Central memory CD8-positive, alpha-beta T cell (primary cell): ENCODE data around the gene TM4SF5.
A peak's percentile ranks its signal among the peaks of the same experiment; 100 is the strongest.

Experiments used
- ATAC-seq: fragments of 150-1000 bp; cut with Tn5 transposase; replicated peaks from 2 replicates; pipeline ENCODE4 v1.10.0; 2022; ENCODE audit warnings: mild to moderate bottlenecking, moderate FRiP score, moderate number of reproducible peaks; ENCODE audit not compliant: poor library complexity, severe bottlenecking; ENCODE audit errors: extremely low read depth
- DNase-seq, 2 donors: peaks; one replicate each; pipeline ENCODE4 v3.0.0; 2021; ENCODE audit warnings: low spot score in 2 of 2
- H3K27ac Mint-ChIP-seq: one replicate; pipeline ENCODE4 v1.8.0; 2022; ENCODE audit warnings: low read depth, mild to moderate bottlenecking, moderate library complexity, mixed read lengths
- H3K27me3 Mint-ChIP-seq: one replicate; pipeline ENCODE4 v1.8.0; 2022; ENCODE audit warnings: mixed read lengths
- H3K36me3 Mint-ChIP-seq: one replicate; pipeline ENCODE4 v1.8.0; 2022; ENCODE audit warnings: mild to moderate bottlenecking, moderate library complexity, mixed read lengths; ENCODE audit not compliant: insufficient read depth
- H3K4me1 Mint-ChIP-seq: one replicate; pipeline ENCODE4 v1.8.0; 2022; ENCODE audit warnings: mixed read lengths
- H3K4me3 Mint-ChIP-seq: one replicate; pipeline ENCODE4 v1.8.0; 2022; ENCODE audit warnings: mild to moderate bottlenecking, moderate library complexity, mixed read lengths
- H3K9me3 Mint-ChIP-seq: one replicate; pipeline ENCODE4 v1.8.0; 2022; ENCODE audit warnings: mixed read lengths

TM4SF5 gene

DNA sequence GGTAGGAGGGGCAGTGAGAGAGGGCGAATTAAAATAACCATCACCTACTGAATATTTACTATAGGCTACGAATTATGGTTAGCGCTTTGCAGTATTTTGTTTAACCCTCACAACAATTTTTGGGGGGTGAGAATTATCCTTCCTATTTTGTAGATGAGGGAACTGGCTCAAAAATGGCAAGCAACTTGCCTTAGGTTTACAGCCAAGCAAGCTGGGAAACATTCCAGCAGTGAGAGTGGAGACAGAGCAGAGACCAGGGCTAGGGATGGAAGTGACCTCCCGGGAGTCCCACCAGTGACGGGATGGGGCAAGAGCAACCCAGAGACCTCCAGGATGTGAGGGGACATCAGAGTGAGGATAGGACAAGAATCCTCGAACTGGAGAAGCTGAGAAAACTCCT is 14.8 kb downstream of the TM4SF5 start:
- no peak overlapping the region for H3K4me3 Mint-ChIP-seq
- H3K9me3 Mint-ChIP-seq: no peaks in the 10 kb centered on the region
- ATAC-seq (no peak), DNase-seq (no peak)
- peaks cover 48% of the 10 kb centered on the region for H3K27me3 Mint-ChIP-seq
- peaks cover 6% of the 10 kb centered on the region for H3K36me3 Mint-ChIP-seq
- peaks cover 37% of the 10 kb centered on the region for H3K4me1 Mint-ChIP-seq
- no peak overlapping the region for H3K27ac Mint-ChIP-seq

DNA sequence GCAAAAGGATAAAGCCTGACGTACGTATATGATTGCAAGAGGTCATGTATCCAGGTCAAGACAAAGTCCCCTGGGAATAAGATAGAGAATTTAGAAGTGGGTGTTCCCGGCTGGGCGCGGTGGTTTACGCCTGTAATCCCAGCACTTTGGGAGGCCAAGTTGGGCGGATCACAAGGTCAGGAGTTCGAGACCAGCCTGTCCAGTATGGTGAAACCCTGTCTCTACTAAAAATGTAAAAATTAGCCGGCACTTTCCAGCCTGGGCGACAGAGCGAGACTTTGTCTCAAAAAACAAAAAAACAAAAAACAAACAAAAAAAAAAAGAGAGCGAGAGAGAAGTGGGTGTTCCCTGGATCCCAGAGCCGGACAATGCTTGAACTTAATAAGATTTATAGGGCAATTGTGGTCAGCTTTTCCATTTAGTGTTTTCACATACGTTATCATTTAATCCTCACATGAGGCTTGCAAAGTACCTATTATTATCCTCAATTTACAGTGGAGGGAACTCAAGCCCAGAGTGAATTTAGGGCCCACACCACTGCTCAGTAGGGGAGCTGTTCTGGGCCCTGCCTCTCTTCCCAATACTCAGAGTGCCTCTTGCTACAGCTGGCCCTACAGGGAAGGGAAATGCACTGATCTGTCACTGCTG is 16.6 kb downstream of the TM4SF5 start:
- Mint-ChIP-seq H3K4me3 (peak overlapping the region; percentile 59), H3K36me3 (peaks cover 6% of the 10 kb centered on the region), H3K9me3 (no peaks in the 10 kb centered on the region), H3K4me1 (peaks cover 30% of the 10 kb centered on the region), H3K27ac (peak overlapping the region; percentile 84), H3K27me3 (peaks cover 38% of the 10 kb centered on the region)
- no peak for ATAC-seq
- DNase-seq: no peak

GRCh38 chr17:4788807-4789700 is 17.4 kb downstream of the TM4SF5 start, which contains the start of gene GLTPD2:
Gene GLTPD2 (plus strand): TSS chr17:4788964. CDS start chr17:4789012, 48 bp downstream.
- ATAC-seq (no peak), DNase-seq (no peak)
- Mint-ChIP-seq H3K27me3 (peaks cover 30% of the 10 kb centered on the region), H3K9me3 (no peaks in the 10 kb centered on the region), H3K4me3 (peak within 1 kb of the TSS; percentile 86), H3K4me1 (peaks cover 30% of the 10 kb centered on the region), H3K36me3 (peaks cover 6% of the 10 kb centered on the region), H3K27ac (peak within 1 kb of the TSS; percentile 84)

DNA sequence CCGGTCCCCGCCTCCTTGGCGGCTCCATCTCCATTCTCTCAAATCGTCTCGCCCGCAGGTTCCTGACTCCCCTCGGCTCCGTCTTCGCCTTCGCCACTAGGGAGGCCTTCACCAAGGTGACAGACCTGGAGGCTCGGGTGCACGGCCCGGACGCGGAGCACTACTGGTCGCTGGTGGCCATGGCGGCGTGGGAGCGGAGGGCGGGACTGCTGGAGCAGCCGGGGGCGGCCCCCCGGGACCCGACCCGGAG is 17.9 kb downstream of the TM4SF5 start:
- H3K9me3 Mint-ChIP-seq: no peaks in the 10 kb centered on the region
- peaks cover 24% of the 10 kb centered on the region for H3K27me3 Mint-ChIP-seq
- H3K36me3 Mint-ChIP-seq: peaks cover 6% of the 10 kb centered on the region
- ATAC-seq (no peak), DNase-seq (no peak)
- H3K4me3 Mint-ChIP-seq: peak overlapping the region; percentile 86
- H3K4me1 Mint-ChIP-seq: peaks cover 30% of the 10 kb centered on the region
- H3K27ac Mint-ChIP-seq: peak overlapping the region; percentile 83

- Mint-ChIP-seq H3K4me3 (peak overlapping the region; percentile 86), H3K9me3 (no peaks in the 10 kb centered on the region), H3K27ac (peak overlapping the region; percentile 83), H3K27me3 (peaks cover 19% of the 10 kb centered on the region), H3K36me3 (peaks cover 6% of the 10 kb centered on the region), H3K4me1 (peaks cover 30% of the 10 kb centered on the region)
- ATAC-seq (peak; percentile 84), DNase-seq (peak; percentile 69 to 71)
These were observed 18.4 kb downstream of the TM4SF5 start for GRCh38 chr17:4789951-4790704.

- ATAC-seq: no peak
These were observed 19.0 kb downstream of the TM4SF5 start for GRCh38 chr17:4790705-4791088.

DNA sequence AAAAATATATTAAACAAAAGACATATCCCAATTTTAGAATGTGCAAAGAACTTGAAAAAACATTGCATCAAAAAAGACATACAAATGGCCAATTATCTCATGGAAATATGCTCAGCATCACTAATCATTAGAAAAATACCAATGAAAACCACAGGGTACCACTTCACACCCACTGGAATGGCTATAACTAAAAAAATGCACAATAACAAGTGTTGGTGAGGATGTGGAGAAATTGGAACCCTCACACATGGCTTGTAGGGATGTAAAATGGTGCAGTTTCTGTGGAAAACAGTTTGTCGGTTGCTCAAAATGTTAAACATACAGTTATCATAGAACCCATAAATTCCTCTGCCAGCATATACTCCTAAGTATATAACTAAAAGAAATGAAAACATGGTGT is 23.5 kb downstream of the TM4SF5 start:
- ATAC-seq: no peak
- Mint-ChIP-seq H3K36me3 (peaks cover 21% of the 10 kb centered on the region), H3K4me3 (peak overlapping the region; percentile 99), H3K9me3 (no peaks in the 10 kb centered on the region), H3K4me1 (peaks cover 26% of the 10 kb centered on the region), H3K27me3 (no peaks in the 10 kb centered on the region), H3K27ac (no peak overlapping the region)
- no peak for DNase-seq

More at GRCh38 chr17:4790705-4791088, 19.0 kb downstream of the TM4SF5 start:
- Mint-ChIP-seq H3K9me3 (no peaks in the 10 kb centered on the region), H3K4me3 (peak overlapping the region; percentile 86), H3K27me3 (peaks cover 13% of the 10 kb centered on the region), H3K36me3 (peaks cover 6% of the 10 kb centered on the region), H3K4me1 (peaks cover 25% of the 10 kb centered on the region), H3K27ac (peak overlapping the region; percentile 83)
- no peak for DNase-seq

DNA sequence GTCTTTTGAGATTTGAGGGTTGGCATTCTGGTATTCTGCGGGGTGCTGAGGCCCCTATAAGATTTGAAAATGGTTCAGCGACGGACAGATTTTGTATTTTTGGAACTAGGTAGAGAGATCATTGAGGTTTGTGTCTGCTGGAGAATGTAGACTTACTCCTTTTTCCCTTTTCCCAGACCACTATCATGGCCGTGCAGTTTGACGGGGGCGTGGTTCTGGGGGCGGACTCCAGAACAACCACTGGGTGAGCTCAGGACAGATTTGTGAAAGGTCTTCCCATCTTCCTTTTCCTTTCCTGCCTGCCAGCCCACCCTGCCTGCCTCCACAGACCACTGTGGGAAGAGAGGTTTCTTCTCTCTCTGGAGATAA is 24.9 kb downstream of the TM4SF5 start:
- ATAC-seq: no peak
- Mint-ChIP-seq H3K4me1 (peaks cover 13% of the 10 kb centered on the region), H3K27ac (peak overlapping the region; percentile 96), H3K27me3 (no peaks in the 10 kb centered on the region), H3K36me3 (peaks cover 19% of the 10 kb centered on the region), H3K9me3 (no peaks in the 10 kb centered on the region), H3K4me3 (peak overlapping the region; percentile 99)
- DNase-seq: no peak

GRCh38 chr17:4800462-4801196 is 28.9 kb downstream of the TM4SF5 start:
- Mint-ChIP-seq H3K4me1 (peaks cover 12% of the 10 kb centered on the region), H3K27me3 (no peaks in the 10 kb centered on the region), H3K36me3 (peaks cover 19% of the 10 kb centered on the region), H3K4me3 (no peak overlapping the region), H3K27ac (no peak overlapping the region), H3K9me3 (no peaks in the 10 kb centered on the region)
- no peak for ATAC-seq
- no peak for DNase-seq

DNA sequence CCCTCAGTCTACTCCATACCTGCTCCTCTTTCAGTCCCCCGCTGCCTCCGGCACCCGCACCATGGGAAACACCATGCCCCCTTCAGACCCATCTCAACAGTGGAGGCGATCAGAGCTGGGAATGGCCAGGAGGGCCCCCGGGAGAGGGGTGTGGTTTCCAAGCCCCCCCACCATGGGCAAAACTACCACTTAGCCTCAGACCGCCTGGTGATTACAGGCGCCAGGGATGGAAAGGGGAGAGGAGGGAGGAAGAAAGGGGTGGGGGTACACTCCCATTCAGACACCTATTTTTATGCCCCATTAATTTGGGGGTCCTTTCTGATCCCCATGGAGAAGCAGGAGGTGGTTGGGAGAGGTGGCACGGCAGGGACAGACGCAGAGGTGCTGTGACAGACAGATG is 30.5 kb downstream of the TM4SF5 start, which contains the start of gene C17orf114:
Gene C17orf114, minus strand, starts transcription at position 101 of the 400 bp plus-strand sequence.
- Mint-ChIP-seq H3K4me3 (no peak within 1 kb of the TSS), H3K4me1 (peaks cover 4% of the 10 kb centered on the region), H3K9me3 (no peaks in the 10 kb centered on the region), H3K27me3 (no peaks in the 10 kb centered on the region), H3K27ac (no peak within 1 kb of the TSS), H3K36me3 (peaks cover 11% of the 10 kb centered on the region)
- DNase-seq (no peak), ATAC-seq (no peak)

DNA sequence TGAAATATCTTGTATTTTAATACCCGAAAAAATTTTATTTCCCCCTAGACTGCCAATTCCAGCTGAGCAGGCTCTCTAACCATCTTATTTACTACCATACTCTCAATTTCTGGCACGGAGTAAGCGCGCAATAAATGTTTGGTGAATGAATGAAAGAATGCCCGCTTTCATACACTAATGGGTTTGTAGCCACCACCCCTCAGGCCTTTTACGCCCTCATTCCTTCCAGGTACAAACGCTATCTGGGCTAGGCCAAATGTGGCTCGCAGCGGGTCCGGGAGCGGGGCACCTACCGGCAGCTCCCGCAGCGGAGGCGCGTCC is 34.7 kb downstream of the TM4SF5 start:
- peaks cover 2% of the 10 kb centered on the region for H3K36me3 Mint-ChIP-seq
- peak; percentile 22 for ATAC-seq
- H3K27ac Mint-ChIP-seq: no peak overlapping the region
- H3K4me1 Mint-ChIP-seq: peaks cover 15% of the 10 kb centered on the region
- peak overlapping the region; percentile 64 for H3K4me3 Mint-ChIP-seq
- no peak for DNase-seq
- no peaks in the 10 kb centered on the region for H3K9me3 Mint-ChIP-seq
- H3K27me3 Mint-ChIP-seq: no peaks in the 10 kb centered on the region
